ENCODE measurements around the gene NRXN3. TPM values are rescaled to one million over a fixed set of nuclear protein-coding genes. Genes with fewer than 3 reads are reported as not detected.
A peak's percentile ranks its signal among the peaks of the same experiment; 100 is the strongest.

NRXN3 gene
- total and polyA plus RNA-seq, 8 donors, result 0.29 to 41.1 (median 9.1) TPM

DNA sequence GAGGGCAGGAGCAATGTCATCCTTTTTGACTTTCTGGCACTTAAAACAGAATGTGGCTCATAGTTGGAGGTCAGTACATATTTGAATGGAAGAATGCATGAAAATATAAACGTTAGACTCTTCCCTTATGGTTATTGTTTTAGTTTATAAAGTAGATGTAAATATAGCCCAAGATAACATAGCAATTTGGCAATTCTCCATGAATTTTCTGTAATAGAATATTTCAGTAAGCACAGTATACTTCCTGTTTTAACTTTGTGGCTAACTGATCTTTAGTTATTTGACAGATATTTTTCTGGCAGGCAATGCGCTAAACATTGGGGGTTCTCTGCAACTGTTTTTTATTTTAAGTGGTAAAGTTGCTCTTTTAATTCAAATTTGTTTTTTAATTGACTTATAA is 763.0 kb downstream of the NRXN3 start:
- intact Hi-C loops (cut with DNase I; ENCODE audit: low total_unique reads), result no loop called here
- WGBS, 5 donors, result 6 to 21% (median 17%) methylated on average over 2 of the region's 2 CpGs

DNA sequence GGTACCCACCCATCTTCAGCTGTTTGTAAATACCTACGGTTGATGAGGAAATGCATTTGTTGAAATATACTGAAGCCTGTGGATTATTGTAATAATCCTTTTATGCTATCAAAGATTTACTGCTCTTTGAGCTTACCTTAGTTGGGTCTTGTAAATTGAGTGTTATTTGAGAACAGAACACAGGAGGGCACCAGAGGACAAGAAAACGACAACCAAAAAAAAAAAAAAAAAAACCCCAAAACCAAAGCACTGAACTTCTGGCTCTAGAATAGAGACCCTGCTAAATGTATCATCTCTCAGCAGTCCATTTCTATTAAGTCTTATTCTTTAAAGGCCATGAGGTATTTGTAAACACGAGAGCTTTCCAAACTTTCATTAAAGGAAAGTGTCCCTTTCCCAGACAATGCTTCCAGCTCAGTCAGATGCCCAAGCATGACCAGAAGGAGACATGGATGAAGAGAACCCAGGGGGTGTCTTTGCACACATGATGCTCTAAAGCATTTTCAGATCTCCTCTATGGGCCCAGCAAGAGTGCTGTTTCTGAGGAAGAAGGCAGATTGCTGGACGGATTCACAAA is 763.9 kb downstream of the NRXN3 start:
- H3K9me3 ChIP-seq, result no peaks in the 10 kb centered on the region
- intact Hi-C loops (cut with DNase I; ENCODE audit: low total_unique reads), result no loop called here
- 18 to 22% (median 21%) methylated on average over 4 of the region's 4 CpGs for WGBS, 5 donors
- H3K27ac ChIP-seq, result no peak overlapping the region
- no peaks in the 10 kb centered on the region for H3K36me3 ChIP-seq
- peaks cover 0 to 6% (median 0%) of the 10 kb centered on the region in 3 donors for H3K27me3 ChIP-seq
- H3K4me1 ChIP-seq, result no peaks in the 10 kb centered on the region
- TF ChIP-seq, protein P1, sequence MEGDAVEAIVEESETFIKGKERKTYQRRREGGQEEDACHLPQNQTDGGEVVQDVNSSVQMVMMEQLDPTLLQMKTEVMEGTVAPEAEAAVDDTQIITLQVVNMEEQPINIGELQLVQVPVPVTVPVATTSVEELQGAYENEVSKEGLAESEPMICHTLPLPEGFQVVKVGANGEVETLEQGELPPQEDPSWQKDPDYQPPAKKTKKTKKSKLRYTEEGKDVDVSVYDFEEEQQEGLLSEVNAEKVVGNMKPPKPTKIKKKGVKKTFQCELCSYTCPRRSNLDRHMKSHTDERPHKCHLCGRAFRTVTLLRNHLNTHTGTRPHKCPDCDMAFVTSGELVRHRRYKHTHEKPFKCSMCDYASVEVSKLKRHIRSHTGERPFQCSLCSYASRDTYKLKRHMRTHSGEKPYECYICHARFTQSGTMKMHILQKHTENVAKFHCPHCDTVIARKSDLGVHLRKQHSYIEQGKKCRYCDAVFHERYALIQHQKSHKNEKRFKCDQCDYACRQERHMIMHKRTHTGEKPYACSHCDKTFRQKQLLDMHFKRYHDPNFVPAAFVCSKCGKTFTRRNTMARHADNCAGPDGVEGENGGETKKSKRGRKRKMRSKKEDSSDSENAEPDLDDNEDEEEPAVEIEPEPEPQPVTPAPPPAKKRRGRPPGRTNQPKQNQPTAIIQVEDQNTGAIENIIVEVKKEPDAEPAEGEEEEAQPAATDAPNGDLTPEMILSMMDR (IDR thresholded peaks at IDR 0.05), result peak in 3 of 7 experiments; percentile 13 to 25 (median 18)
- no peak for TF ChIP-seq POLR2A (IDR thresholded peaks at IDR 0.05)
- TF ChIP-seq EP300 (IDR thresholded peaks at IDR 0.05), result no peak
- no peak for TF ChIP-seq POLR2AphosphoS5 (IDR thresholded peaks at IDR 0.05)
- no peak overlapping the region for H3K4me3 ChIP-seq
- peak in 1 of 2 donors; percentile 62 for DNase-seq

More for the DNA sequence above, 763.0 kb downstream of the NRXN3 start:
- H3K27me3 ChIP-seq, result peaks cover 0 to 6% (median 0%) of the 10 kb centered on the region in 3 donors
- H3K36me3 ChIP-seq, result no peaks in the 10 kb centered on the region
- H3K27ac ChIP-seq, result no peak overlapping the region
- no peak for DNase-seq
- no peak overlapping the region for H3K4me3 ChIP-seq
- no peaks in the 10 kb centered on the region for H3K4me1 ChIP-seq
- H3K9me3 ChIP-seq, result no peaks in the 10 kb centered on the region
- TF ChIP-seq, protein P1 (IDR thresholded peaks at IDR 0.05), result no peak
- TF ChIP-seq EP300 (IDR thresholded peaks at IDR 0.05), result no peak

DNA sequence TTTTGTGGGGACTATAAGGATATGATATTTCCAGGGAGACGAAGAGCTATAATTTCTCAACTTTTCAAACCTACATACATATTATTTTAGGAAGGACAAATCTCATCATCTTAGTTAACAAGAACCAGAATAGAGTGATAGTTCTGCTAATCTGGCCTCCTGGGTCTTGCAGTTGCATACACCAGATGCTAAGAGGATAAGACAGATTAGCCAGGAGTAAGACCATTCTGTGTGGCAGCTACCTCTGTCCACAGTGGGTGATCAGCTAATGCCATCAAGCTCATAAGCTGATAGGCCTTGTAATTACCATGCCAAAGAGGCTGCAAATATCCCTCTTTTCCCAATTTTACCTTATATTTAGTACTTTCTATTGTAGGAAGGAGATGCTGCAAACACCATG is 776.8 kb downstream of the NRXN3 start:
- no peak for DNase-seq
- H3K4me3 ChIP-seq, result no peak overlapping the region
- H3K27ac ChIP-seq, result no peak overlapping the region
- H3K27me3 ChIP-seq, result peaks cover 0 to 1% (median 0%) of the 10 kb centered on the region in 3 donors
- TF ChIP-seq EP300 (IDR thresholded peaks at IDR 0.05), result no peak
- no peak for TF ChIP-seq POLR2AphosphoS5 (IDR thresholded peaks at IDR 0.05)
- TF ChIP-seq, protein P1 (IDR thresholded peaks at IDR 0.05), result no peak
- no peak for TF ChIP-seq POLR2A (IDR thresholded peaks at IDR 0.05)
- no peaks in the 10 kb centered on the region for H3K4me1 ChIP-seq
- H3K36me3 ChIP-seq, result no peaks in the 10 kb centered on the region
- intact Hi-C loops (cut with DNase I; ENCODE audit: low total_unique reads), result no loop called here
- 81 to 94% (median 94%) methylated on average over 1 of the region's 1 CpG for WGBS, 5 donors
- H3K9me3 ChIP-seq, result no peaks in the 10 kb centered on the region

DNA sequence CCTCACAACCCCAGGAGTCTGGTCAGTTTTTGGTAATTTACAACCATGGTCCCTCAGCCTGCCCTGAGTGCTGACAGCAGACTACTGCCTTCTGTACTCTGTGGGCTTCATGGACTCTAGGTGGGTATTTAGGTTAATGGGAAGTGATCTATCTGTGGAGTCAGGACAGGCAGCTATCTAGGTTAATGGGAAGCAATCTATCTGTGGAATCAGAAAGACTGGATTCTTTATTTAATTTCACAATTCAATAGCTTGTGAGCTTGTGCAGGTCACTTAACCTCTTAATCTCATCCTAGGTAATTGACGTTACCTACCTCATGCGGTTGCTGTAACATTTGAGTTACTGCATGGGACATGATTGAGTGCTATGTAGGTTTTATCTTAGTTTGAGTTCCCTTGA is 777.5 kb downstream of the NRXN3 start:
- intact Hi-C loops (cut with DNase I; ENCODE audit: low total_unique reads), result no loop called here
- Histone ChIP-seq H3K4me3 (no peak overlapping the region), H3K4me1 (no peaks in the 10 kb centered on the region), H3K36me3 (no peaks in the 10 kb centered on the region), H3K27ac (no peak overlapping the region), H3K9me3 (no peaks in the 10 kb centered on the region), H3K27me3 (no peaks in the 10 kb centered on the region)
- TF ChIP-seq, protein P1 (IDR thresholded peaks at IDR 0.05), result no peak
- TF ChIP-seq POLR2AphosphoS5 (IDR thresholded peaks at IDR 0.05) (no peak), POLR2A (IDR thresholded peaks at IDR 0.05) (no peak), EP300 (IDR thresholded peaks at IDR 0.05) (no peak)
- WGBS, 5 donors, result 87 to 98% (median 94%) methylated on average over 2 of the region's 2 CpGs
- DNase-seq, result no peak

Data from stomach (tissue), 9 donors.